ENCODE measurements around the gene IER5L. TPM values are rescaled to one million over a fixed set of nuclear protein-coding genes. Genes with fewer than 3 reads are reported as not detected.

The IER5L gene
- total and polyA plus RNA-seq, 2 donors = 13.3 to 15.2 TPM

DNA sequence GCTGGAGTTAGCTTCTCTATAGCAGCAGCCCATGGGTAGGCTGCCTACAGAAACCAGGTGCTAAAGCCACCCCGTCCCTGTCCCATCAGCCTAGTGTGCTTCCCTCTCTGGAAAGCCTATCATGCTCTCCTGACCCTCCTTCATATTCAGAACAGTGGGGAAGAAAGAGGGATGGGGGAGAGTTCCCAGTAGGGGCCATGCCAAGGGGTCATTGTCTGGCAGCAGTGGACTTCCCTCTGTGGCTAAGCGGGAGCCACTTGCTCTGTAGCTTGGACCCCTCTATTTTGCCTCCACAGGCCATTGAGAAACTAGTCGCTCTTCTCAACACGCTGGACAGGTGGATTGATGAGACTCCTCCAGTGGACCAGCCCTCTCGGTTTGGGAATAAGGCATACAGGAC, 49.4 kb downstream of the IER5L start:
- Histone ChIP-seq H3K36me3 (ENCODE audit: insufficient read depth) (peaks cover 2% of the 10 kb centered on the region), H3K27ac (ENCODE audit: low read depth) (no peak overlapping the region), H3K4me3 (ENCODE audit: low read depth, low read length) (no peak overlapping the region), H3K4me1 (ENCODE audit: insufficient read depth) (no peaks in the 10 kb centered on the region)
- no peak for DNase-seq (ENCODE audit: extremely low spot score)
- WGBS = 94% methylated on average over 5 of the region's 5 CpGs

DNA sequence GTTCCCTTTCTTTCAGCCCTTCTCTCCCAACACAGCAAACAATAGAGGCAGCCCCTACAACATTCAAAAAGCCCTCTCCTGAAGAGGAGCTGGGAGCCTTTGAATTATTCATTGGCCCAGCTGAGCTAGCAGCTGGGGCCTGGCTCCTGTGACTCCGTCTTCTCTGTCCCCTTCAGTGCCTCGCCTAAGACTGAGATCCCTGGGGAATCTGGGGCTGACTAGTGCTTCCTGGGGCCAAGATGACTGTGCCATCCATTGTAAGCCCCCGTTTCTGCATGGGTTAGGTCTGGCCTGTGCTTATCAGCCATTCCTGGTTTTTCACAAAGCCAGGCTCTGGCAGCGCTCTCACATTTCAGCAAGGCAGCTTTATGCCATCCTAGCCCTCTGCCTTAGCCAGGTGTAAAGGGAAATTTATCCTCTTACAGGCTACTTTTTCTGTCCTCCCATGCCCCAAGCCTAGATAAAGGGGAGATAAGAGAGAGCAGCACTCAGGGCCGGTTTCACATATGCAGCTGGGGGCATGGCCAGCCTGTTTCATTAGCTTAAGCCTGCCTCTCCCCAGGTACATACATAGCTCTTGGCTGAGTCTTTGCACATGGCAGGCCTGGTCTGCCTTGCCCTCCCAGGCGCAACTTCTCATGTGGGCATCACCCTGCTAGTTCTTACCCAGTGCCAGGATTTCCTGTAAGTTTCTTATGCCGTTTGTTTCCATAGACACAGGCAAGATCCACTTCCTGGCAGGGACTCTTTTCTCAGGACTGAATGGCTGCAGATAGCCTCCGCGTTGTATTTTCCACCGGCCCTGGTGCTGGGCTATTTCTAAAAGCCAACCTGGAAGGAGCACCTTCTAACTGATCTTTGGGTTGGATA, 51.1 kb downstream of the IER5L start:
- Histone ChIP-seq H3K36me3 (ENCODE audit: insufficient read depth) (peaks cover 2% of the 10 kb centered on the region), H3K27ac (ENCODE audit: low read depth) (no peak overlapping the region), H3K4me3 (ENCODE audit: low read depth, low read length) (no peak overlapping the region), H3K4me1 (ENCODE audit: insufficient read depth) (no peaks in the 10 kb centered on the region)
- 78% methylated on average over 10 of the region's 10 CpGs for WGBS
- no peak for DNase-seq (ENCODE audit: extremely low spot score)

Other genes starting within 250 kb of the IER5L start
- 11.3 TPM for gene DOLK, start 230.7 kb downstream of the IER5L start, total RNA-seq
- gene DOLK, start 230.7 kb downstream of the IER5L start, polyA plus RNA-seq = 16.4 TPM
- gene NUP188, start 230.6 kb downstream of the IER5L start, total RNA-seq = 43.1 TPM
- 20.3 TPM for gene NUP188, start 230.6 kb downstream of the IER5L start, polyA plus RNA-seq
- 49.6 TPM for gene SH3GLB2, start 149.9 kb downstream of the IER5L start, total RNA-seq
- gene SH3GLB2, start 149.9 kb downstream of the IER5L start, polyA plus RNA-seq = 119 TPM
- gene MIGA2, start 141.6 kb downstream of the IER5L start, total RNA-seq = 16.4 TPM
- gene MIGA2, start 141.6 kb downstream of the IER5L start, polyA plus RNA-seq = 34.5 TPM
- 9.0 TPM for gene DOLPP1, start 97.2 kb downstream of the IER5L start, total RNA-seq
- gene DOLPP1, start 97.2 kb downstream of the IER5L start, polyA plus RNA-seq = 10.5 TPM
- gene CRAT, start 67.5 kb downstream of the IER5L start, total RNA-seq = 15.0 TPM
- 70.7 TPM for gene CRAT, start 67.5 kb downstream of the IER5L start, polyA plus RNA-seq
- gene PTPA, start 66.8 kb downstream of the IER5L start, total RNA-seq = 48.5 TPM
- gene PTPA, start 66.8 kb downstream of the IER5L start, polyA plus RNA-seq = 125 TPM